ENCODE results near the gene ZGPAT.

The ZGPAT gene

GRCh38 chr20:63695424-63696305 lies 12.2 kb upstream of the ZGPAT start:
- Histone ChIP-seq H3K9me3 (ENCODE audit: low read length) (no peaks in the 10 kb centered on the region), H3K36me3 (ENCODE audit: insufficient read depth, low read length) (peaks cover 15% of the 10 kb centered on the region), H3K4me3 (ENCODE audit: low read depth in 1 of 2, low read length in 2 of 2) (no peak overlapping the region), H3K4me1 (ENCODE audit: insufficient read depth, low read length) (no peaks in the 10 kb centered on the region), H3K9ac (ENCODE audit: low read length) (no peak overlapping the region), H3K27ac (ENCODE audit: low read depth, low read length) (no peak overlapping the region), H3K27me3 (ENCODE audit: control insufficient read depth in 1 of 2, insufficient read depth in 2 of 2, low read length in 2 of 2) (no peaks in the 10 kb centered on the region)

- H3K36me3 ChIP-seq (ENCODE audit: insufficient read depth, low read length): peaks cover 15% of the 10 kb centered on the region
- H3K9ac ChIP-seq (ENCODE audit: low read length): no peak overlapping the region
- no peaks in the 10 kb centered on the region for H3K9me3 ChIP-seq (ENCODE audit: low read length)
- H3K4me1 ChIP-seq (ENCODE audit: insufficient read depth, low read length): no peaks in the 10 kb centered on the region
- no peak overlapping the region for H3K4me3 ChIP-seq (ENCODE audit: low read depth in 1 of 2, low read length in 2 of 2)
- no peaks in the 10 kb centered on the region for H3K27me3 ChIP-seq (ENCODE audit: control insufficient read depth in 1 of 2, insufficient read depth in 2 of 2, low read length in 2 of 2)
- H3K27ac ChIP-seq (ENCODE audit: low read depth, low read length): no peak overlapping the region
Measured at GRCh38 chr20:63696306-63696627, 11.6 kb upstream of the ZGPAT start.

- no peaks in the 10 kb centered on the region for H3K4me1 ChIP-seq (ENCODE audit: insufficient read depth, low read length)
- no peaks in the 10 kb centered on the region for H3K9me3 ChIP-seq (ENCODE audit: low read length)
- H3K36me3 ChIP-seq (ENCODE audit: insufficient read depth, low read length): peaks cover 15% of the 10 kb centered on the region
- no peak within 1 kb of the TSS for H3K9ac ChIP-seq (ENCODE audit: low read length)
- no peaks in the 10 kb centered on the region for H3K27me3 ChIP-seq (ENCODE audit: control insufficient read depth in 1 of 2, insufficient read depth in 2 of 2, low read length in 2 of 2)
- H3K4me3 ChIP-seq (ENCODE audit: low read depth in 1 of 2, low read length in 2 of 2): no peak within 1 kb of the TSS
- no peak within 1 kb of the TSS for H3K27ac ChIP-seq (ENCODE audit: low read depth, low read length)
Measured at GRCh38 chr20:63696628-63697356, 11.0 kb upstream of the ZGPAT start, which contains the start of gene TNFRSF6B. TSS of gene TNFRSF6B (plus strand) at chr20:63696652. CDS start at chr20:63696768, 116 bp downstream.

GRCh38 chr20:63697357-63697867 lies 10.4 kb upstream of the ZGPAT start:
- no peak overlapping the region for H3K9ac ChIP-seq (ENCODE audit: low read length)
- H3K36me3 ChIP-seq (ENCODE audit: insufficient read depth, low read length): peaks cover 15% of the 10 kb centered on the region
- no peaks in the 10 kb centered on the region for H3K4me1 ChIP-seq (ENCODE audit: insufficient read depth, low read length)
- no peaks in the 10 kb centered on the region for H3K27me3 ChIP-seq (ENCODE audit: control insufficient read depth in 1 of 2, insufficient read depth in 2 of 2, low read length in 2 of 2)
- no peak overlapping the region for H3K27ac ChIP-seq (ENCODE audit: low read depth, low read length)
- no peaks in the 10 kb centered on the region for H3K9me3 ChIP-seq (ENCODE audit: low read length)
- no peak overlapping the region for H3K4me3 ChIP-seq (ENCODE audit: low read depth in 1 of 2, low read length in 2 of 2)

- no peak overlapping the region for H3K4me3 ChIP-seq (ENCODE audit: low read depth in 1 of 2, low read length in 2 of 2)
- H3K4me1 ChIP-seq (ENCODE audit: insufficient read depth, low read length): no peaks in the 10 kb centered on the region
- no peaks in the 10 kb centered on the region for H3K9me3 ChIP-seq (ENCODE audit: low read length)
- H3K27me3 ChIP-seq (ENCODE audit: control insufficient read depth in 1 of 2, insufficient read depth in 2 of 2, low read length in 2 of 2): no peaks in the 10 kb centered on the region
- no peak overlapping the region for H3K9ac ChIP-seq (ENCODE audit: low read length)
- H3K27ac ChIP-seq (ENCODE audit: low read depth, low read length): no peak overlapping the region
- peaks cover 15% of the 10 kb centered on the region for H3K36me3 ChIP-seq (ENCODE audit: insufficient read depth, low read length)
Measured at GRCh38 chr20:63697868-63698545, 9.8 kb upstream of the ZGPAT start.

- Histone ChIP-seq H3K4me3 (ENCODE audit: low read depth in 1 of 2, low read length in 2 of 2) (no peak overlapping the region), H3K27ac (ENCODE audit: low read depth, low read length) (no peak overlapping the region), H3K36me3 (ENCODE audit: insufficient read depth, low read length) (peaks cover 13% of the 10 kb centered on the region), H3K9ac (ENCODE audit: low read length) (no peak overlapping the region), H3K9me3 (ENCODE audit: low read length) (no peaks in the 10 kb centered on the region), H3K27me3 (ENCODE audit: control insufficient read depth in 1 of 2, insufficient read depth in 2 of 2, low read length in 2 of 2) (no peaks in the 10 kb centered on the region), H3K4me1 (ENCODE audit: insufficient read depth, low read length) (no peaks in the 10 kb centered on the region)
Measured at GRCh38 chr20:63698739-63699465, 8.9 kb upstream of the ZGPAT start.

- Histone ChIP-seq H3K9ac (ENCODE audit: low read length) (no peak overlapping the region), H3K36me3 (ENCODE audit: insufficient read depth, low read length) (peaks cover 12% of the 10 kb centered on the region), H3K27ac (ENCODE audit: low read depth, low read length) (no peak overlapping the region), H3K27me3 (ENCODE audit: control insufficient read depth in 1 of 2, insufficient read depth in 2 of 2, low read length in 2 of 2) (no peaks in the 10 kb centered on the region), H3K4me1 (ENCODE audit: insufficient read depth, low read length) (no peaks in the 10 kb centered on the region), H3K4me3 (ENCODE audit: low read depth in 1 of 2, low read length in 2 of 2) (no peak overlapping the region), H3K9me3 (ENCODE audit: low read length) (no peaks in the 10 kb centered on the region)
Measured at GRCh38 chr20:63699466-63700198, 8.2 kb upstream of the ZGPAT start.

GRCh38 chr20:63700199-63701050 lies 7.4 kb upstream of the ZGPAT start:
- no peaks in the 10 kb centered on the region for H3K4me1 ChIP-seq (ENCODE audit: insufficient read depth, low read length)
- H3K27ac ChIP-seq (ENCODE audit: low read depth, low read length): no peak overlapping the region
- peaks cover 13% of the 10 kb centered on the region for H3K36me3 ChIP-seq (ENCODE audit: insufficient read depth, low read length)
- H3K9me3 ChIP-seq (ENCODE audit: low read length): no peaks in the 10 kb centered on the region
- H3K4me3 ChIP-seq (ENCODE audit: low read depth in 1 of 2, low read length in 2 of 2): no peak overlapping the region
- H3K27me3 ChIP-seq (ENCODE audit: control insufficient read depth in 1 of 2, insufficient read depth in 2 of 2, low read length in 2 of 2): no peaks in the 10 kb centered on the region
- no peak overlapping the region for H3K9ac ChIP-seq (ENCODE audit: low read length)

- no peaks in the 10 kb centered on the region for H3K27me3 ChIP-seq (ENCODE audit: control insufficient read depth in 1 of 2, insufficient read depth in 2 of 2, low read length in 2 of 2)
- H3K27ac ChIP-seq (ENCODE audit: low read depth, low read length): no peak overlapping the region
- peaks cover 2% of the 10 kb centered on the region for H3K4me1 ChIP-seq (ENCODE audit: insufficient read depth, low read length)
- no peaks in the 10 kb centered on the region for H3K9me3 ChIP-seq (ENCODE audit: low read length)
- H3K9ac ChIP-seq (ENCODE audit: low read length): no peak overlapping the region
- H3K36me3 ChIP-seq (ENCODE audit: insufficient read depth, low read length): peaks cover 18% of the 10 kb centered on the region
- no peak overlapping the region for H3K4me3 ChIP-seq (ENCODE audit: low read depth in 1 of 2, low read length in 2 of 2)
Measured at GRCh38 chr20:63701051-63701328, 6.8 kb upstream of the ZGPAT start.
